Fibroblast of lung (primary cell): ENCODE measurements around the gene SDHB. TPM values are rescaled to one million over a fixed set of nuclear protein-coding genes. Genes with fewer than 3 reads are reported as not detected.

ENCODE experiments used
- DNase-seq, 2 donors: peaks; one replicate each; pipeline versions ENCODE4 v3.0.0 to v3.0.0-alpha.2; 2010; ENCODE audit warnings: low read depth in 2 of 2
- H2AFZ ChIP-seq: 2 replicates; pipeline ENCODE4 v1.5.1; 2012; ENCODE audit warnings: low read length, control low read depth, inconsistent platforms
- H3K27ac ChIP-seq: 2 replicates; pipeline ENCODE4 v1.5.1; 2011; ENCODE audit warnings: low read length, control low read depth; ENCODE audit not compliant: insufficient read depth
- H3K27me3 ChIP-seq: 2 replicates; pipeline ENCODE4 v1.5.1; 2011; ENCODE audit warnings: mild to moderate bottlenecking, low read length; ENCODE audit not compliant: control insufficient read depth, insufficient read depth
- H3K36me3 ChIP-seq: 2 replicates; pipeline ENCODE4 v1.5.1; 2011; ENCODE audit warnings: low read length; ENCODE audit not compliant: control insufficient read depth, insufficient read depth
- H3K4me1 ChIP-seq: 2 replicates; pipeline ENCODE4 v1.5.1; 2011; ENCODE audit warnings: low read length; ENCODE audit not compliant: control insufficient read depth, insufficient read depth; ENCODE audit errors: extremely low read depth
- H3K4me2 ChIP-seq: 2 replicates; pipeline ENCODE4 v1.5.1; 2011; ENCODE audit warnings: low read length, control low read depth; ENCODE audit not compliant: insufficient read depth; ENCODE audit errors: extremely low read depth
- H3K4me3 ChIP-seq, 4 experiments: fragments of 200-600 bp in 1 of 4; sonication (generic) in 1 of 4; replicated peaks in 1 of 4; 2 replicates each; pipeline ENCODE4 v1.5.1; 2011 to 2016; ENCODE audit warnings: low read length in 4 of 4, low read depth in 3 of 4, mild to moderate bottlenecking in 3 of 4, control low read depth in 2 of 4, inconsistent platforms in 1 of 4, mixed read lengths in 1 of 4; ENCODE audit not compliant: insufficient read depth in 1 of 4; ENCODE audit errors: control extremely low read depth in 1 of 4
- H3K79me2 ChIP-seq: 2 replicates; pipeline ENCODE4 v1.5.1; 2012; ENCODE audit warnings: mild to moderate bottlenecking, low read length, inconsistent platforms; ENCODE audit not compliant: control insufficient read depth, insufficient read depth
- H3K9ac ChIP-seq: 2 replicates; pipeline ENCODE4 v1.5.1; 2011; ENCODE audit warnings: mild to moderate bottlenecking, low read length, control low read depth; ENCODE audit not compliant: insufficient read depth
- H3K9me3 ChIP-seq: 2 replicates; pipeline ENCODE4 v1.5.1; 2012; ENCODE audit warnings: low read depth, low read length; ENCODE audit not compliant: control insufficient read depth, insufficient read depth
- H4K20me1 ChIP-seq: 2 replicates; pipeline ENCODE4 v1.5.1; 2011; ENCODE audit warnings: low read length; ENCODE audit not compliant: control insufficient read depth, insufficient read depth; ENCODE audit errors: extremely low read depth
- EZH2 ChIP-seq: IDR thresholded peaks from 2 replicates; pipeline ENCODE4 v1.5.1; 2012; ENCODE audit warnings: low read length, control low read depth, mild to moderate bottlenecking; ENCODE audit errors: missing control alignments
- polyA plus RNA-seq, 2 donors: library from polyadenylated mRNA; depleted of rRNA in 1 of 2; stranded (reverse) in 1 of 2; unstranded in 1 of 2; fragments of >200 nt; gene quantifications; 2 replicates each; pipeline ENCODE4 v1.2.1, GENCODE V29; 2011 to 2012; ENCODE audit warnings: missing spikeins in 1 of 2
- total RNA-seq: library from RNA; depleted of rRNA; stranded (reverse); fragments of >200 nt; gene quantifications from 2 replicates; pipeline ENCODE4 v1.2.1, GENCODE V29; 2014
- TF ChIP-seq, protein P1 (sequence below), 2 donors: IDR thresholded peaks in 1 of 2; conservative IDR thresholded peaks in 1 of 2; 1 replicate in 1 of 2; 2 replicates in 1 of 2; pipeline ENCODE4 v1.5.1; 2011 to 2012; ENCODE audit warnings: low read length in 2 of 2, control low read depth in 1 of 2, inconsistent platforms in 1 of 2, low read depth in 1 of 2, mild to moderate bottlenecking in 1 of 2

Gene SDHB
- total and polyA plus RNA-seq, 2 donors (not counting 1 experiment from before 2014, with no cell fraction given): 136 to 170 TPM

GRCh38 chr1:17031436-17031835 lies 22.4 kb downstream of the SDHB start:
- H3K27ac ChIP-seq: no peak overlapping the region
- no peak for DNase-seq
- no peak overlapping the region for H3K9ac ChIP-seq
- no peak overlapping the region for H3K4me3 ChIP-seq
- H3K4me2 ChIP-seq: no peak overlapping the region
- H3K36me3 ChIP-seq: peaks cover 6% of the 10 kb centered on the region
- H3K27me3 ChIP-seq: no peaks in the 10 kb centered on the region
- H3K79me2 ChIP-seq: no peaks in the 10 kb centered on the region
- TF ChIP-seq, protein P1, sequence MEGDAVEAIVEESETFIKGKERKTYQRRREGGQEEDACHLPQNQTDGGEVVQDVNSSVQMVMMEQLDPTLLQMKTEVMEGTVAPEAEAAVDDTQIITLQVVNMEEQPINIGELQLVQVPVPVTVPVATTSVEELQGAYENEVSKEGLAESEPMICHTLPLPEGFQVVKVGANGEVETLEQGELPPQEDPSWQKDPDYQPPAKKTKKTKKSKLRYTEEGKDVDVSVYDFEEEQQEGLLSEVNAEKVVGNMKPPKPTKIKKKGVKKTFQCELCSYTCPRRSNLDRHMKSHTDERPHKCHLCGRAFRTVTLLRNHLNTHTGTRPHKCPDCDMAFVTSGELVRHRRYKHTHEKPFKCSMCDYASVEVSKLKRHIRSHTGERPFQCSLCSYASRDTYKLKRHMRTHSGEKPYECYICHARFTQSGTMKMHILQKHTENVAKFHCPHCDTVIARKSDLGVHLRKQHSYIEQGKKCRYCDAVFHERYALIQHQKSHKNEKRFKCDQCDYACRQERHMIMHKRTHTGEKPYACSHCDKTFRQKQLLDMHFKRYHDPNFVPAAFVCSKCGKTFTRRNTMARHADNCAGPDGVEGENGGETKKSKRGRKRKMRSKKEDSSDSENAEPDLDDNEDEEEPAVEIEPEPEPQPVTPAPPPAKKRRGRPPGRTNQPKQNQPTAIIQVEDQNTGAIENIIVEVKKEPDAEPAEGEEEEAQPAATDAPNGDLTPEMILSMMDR (conservative IDR thresholded peaks at IDR 0.05 in 1 of 2, IDR thresholded peaks at IDR 0.05 in 1 of 2; ENCODE audit: low read depth in 1 of 2, low read length in 2 of 2): no peak
- TF ChIP-seq EZH2: no peak
- H3K9me3 ChIP-seq: no peaks in the 10 kb centered on the region
- H2AFZ ChIP-seq: no peak overlapping the region
- H3K4me1 ChIP-seq: no peaks in the 10 kb centered on the region
- H4K20me1 ChIP-seq: no peaks in the 10 kb centered on the region

DNA sequence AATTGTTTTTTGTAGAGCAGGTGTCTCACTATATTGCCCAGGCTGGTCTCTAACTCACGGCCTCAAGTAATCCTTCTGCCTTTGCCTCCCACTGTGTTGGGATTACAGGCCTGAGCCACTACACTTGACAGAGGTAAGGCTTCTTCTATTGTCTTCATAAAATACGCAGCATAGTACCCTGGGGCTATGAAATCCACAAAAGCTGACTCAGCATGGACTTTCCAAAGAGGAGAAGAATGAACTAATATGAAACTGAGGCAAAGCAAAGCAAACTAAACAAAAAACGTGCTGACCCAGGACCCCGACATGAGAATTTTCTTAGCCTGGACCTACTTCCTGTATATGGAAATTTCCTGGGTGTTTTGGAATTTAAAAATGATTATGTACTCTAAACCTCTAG lies 23.6 kb downstream of the SDHB start:
- H3K79me2 ChIP-seq: no peaks in the 10 kb centered on the region
- H3K4me1 ChIP-seq: no peaks in the 10 kb centered on the region
- H3K27me3 ChIP-seq: no peaks in the 10 kb centered on the region
- no peak overlapping the region for H3K4me2 ChIP-seq
- no peak overlapping the region for H3K4me3 ChIP-seq
- H3K27ac ChIP-seq: no peak overlapping the region
- no peak for DNase-seq
- H3K9ac ChIP-seq: no peak overlapping the region
- H2AFZ ChIP-seq: no peak overlapping the region
- no peaks in the 10 kb centered on the region for H4K20me1 ChIP-seq
- TF ChIP-seq EZH2: no peak
- TF ChIP-seq, protein P1 (conservative IDR thresholded peaks at IDR 0.05 in 1 of 2, IDR thresholded peaks at IDR 0.05 in 1 of 2; ENCODE audit: low read depth in 1 of 2, low read length in 2 of 2): no peak
- no peaks in the 10 kb centered on the region for H3K9me3 ChIP-seq
- peaks cover 8% of the 10 kb centered on the region for H3K36me3 ChIP-seq

GRCh38 chr1:17028662-17029188 lies 25.1 kb downstream of the SDHB start:
- Histone ChIP-seq H3K27me3 (no peaks in the 10 kb centered on the region), H3K4me3 (no peak overlapping the region), H3K79me2 (no peaks in the 10 kb centered on the region), H3K9me3 (no peaks in the 10 kb centered on the region), H3K9ac (no peak overlapping the region), H2AFZ (no peak overlapping the region), H3K27ac (no peak overlapping the region), H3K4me1 (no peaks in the 10 kb centered on the region), H4K20me1 (no peaks in the 10 kb centered on the region), H3K4me2 (no peak overlapping the region), H3K36me3 (peaks cover 8% of the 10 kb centered on the region)
- TF ChIP-seq, protein P1 (conservative IDR thresholded peaks at IDR 0.05 in 1 of 2, IDR thresholded peaks at IDR 0.05 in 1 of 2; ENCODE audit: low read depth in 1 of 2, low read length in 2 of 2): no peak
- TF ChIP-seq EZH2: no peak
- no peak for DNase-seq
